NOMO-1 (cell line): ENCODE results near the gene PPP1R8.

ENCODE experiments used
- DNase-seq, 2 experiments: peaks; one replicate each; lab custom pipeline; 2025; ENCODE audit not compliant: unreplicated experiment in 2 of 2; lab: John Stamatoyannopoulos, UW

The PPP1R8 gene

GRCh38 chr1:27887215-27888021 lies 56.8 kb downstream of the PPP1R8 start:
- peak; percentile 71 to 93 for DNase-seq

- DNase-seq, result no peak
Observed at GRCh38 chr1:27889506-27889905, 58.9 kb downstream of the PPP1R8 start.

GRCh38 chr1:27891196-27891889 lies 60.8 kb downstream of the PPP1R8 start:
- peak; percentile 54 to 79 for DNase-seq

DNA sequence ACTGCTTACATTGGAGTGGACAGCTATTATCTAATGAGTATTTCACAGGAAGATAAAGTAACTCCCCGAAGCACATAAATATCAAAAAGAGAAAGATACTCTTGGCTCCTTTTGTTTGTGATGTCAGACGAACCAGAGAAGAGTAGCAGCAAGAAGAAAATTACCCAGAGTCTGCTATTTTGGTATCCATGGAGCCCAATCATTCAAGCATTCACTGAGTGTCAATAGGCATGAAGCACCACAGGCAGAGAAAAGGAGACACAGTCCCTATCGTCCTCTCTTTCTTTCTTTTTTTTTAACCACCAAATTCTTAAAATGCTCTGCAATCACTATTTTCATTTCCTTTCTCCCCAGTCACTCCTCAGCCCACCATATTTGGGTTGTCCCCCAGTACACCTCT lies 63.9 kb downstream of the PPP1R8 start:
- DNase-seq, result no peak
